ENCODE results near the gene GPHN. TPM values are rescaled to one million over a fixed set of nuclear protein-coding genes. Genes with fewer than 3 reads are reported as not detected.

Gene GPHN
- total and polyA plus RNA-seq, 2 of the 8 experiments (the other 6 are each of a cell fraction or from before 2014, with no cell fraction given), result 6.0 to 16.0 TPM

- TF ChIP-seq, protein P1, sequence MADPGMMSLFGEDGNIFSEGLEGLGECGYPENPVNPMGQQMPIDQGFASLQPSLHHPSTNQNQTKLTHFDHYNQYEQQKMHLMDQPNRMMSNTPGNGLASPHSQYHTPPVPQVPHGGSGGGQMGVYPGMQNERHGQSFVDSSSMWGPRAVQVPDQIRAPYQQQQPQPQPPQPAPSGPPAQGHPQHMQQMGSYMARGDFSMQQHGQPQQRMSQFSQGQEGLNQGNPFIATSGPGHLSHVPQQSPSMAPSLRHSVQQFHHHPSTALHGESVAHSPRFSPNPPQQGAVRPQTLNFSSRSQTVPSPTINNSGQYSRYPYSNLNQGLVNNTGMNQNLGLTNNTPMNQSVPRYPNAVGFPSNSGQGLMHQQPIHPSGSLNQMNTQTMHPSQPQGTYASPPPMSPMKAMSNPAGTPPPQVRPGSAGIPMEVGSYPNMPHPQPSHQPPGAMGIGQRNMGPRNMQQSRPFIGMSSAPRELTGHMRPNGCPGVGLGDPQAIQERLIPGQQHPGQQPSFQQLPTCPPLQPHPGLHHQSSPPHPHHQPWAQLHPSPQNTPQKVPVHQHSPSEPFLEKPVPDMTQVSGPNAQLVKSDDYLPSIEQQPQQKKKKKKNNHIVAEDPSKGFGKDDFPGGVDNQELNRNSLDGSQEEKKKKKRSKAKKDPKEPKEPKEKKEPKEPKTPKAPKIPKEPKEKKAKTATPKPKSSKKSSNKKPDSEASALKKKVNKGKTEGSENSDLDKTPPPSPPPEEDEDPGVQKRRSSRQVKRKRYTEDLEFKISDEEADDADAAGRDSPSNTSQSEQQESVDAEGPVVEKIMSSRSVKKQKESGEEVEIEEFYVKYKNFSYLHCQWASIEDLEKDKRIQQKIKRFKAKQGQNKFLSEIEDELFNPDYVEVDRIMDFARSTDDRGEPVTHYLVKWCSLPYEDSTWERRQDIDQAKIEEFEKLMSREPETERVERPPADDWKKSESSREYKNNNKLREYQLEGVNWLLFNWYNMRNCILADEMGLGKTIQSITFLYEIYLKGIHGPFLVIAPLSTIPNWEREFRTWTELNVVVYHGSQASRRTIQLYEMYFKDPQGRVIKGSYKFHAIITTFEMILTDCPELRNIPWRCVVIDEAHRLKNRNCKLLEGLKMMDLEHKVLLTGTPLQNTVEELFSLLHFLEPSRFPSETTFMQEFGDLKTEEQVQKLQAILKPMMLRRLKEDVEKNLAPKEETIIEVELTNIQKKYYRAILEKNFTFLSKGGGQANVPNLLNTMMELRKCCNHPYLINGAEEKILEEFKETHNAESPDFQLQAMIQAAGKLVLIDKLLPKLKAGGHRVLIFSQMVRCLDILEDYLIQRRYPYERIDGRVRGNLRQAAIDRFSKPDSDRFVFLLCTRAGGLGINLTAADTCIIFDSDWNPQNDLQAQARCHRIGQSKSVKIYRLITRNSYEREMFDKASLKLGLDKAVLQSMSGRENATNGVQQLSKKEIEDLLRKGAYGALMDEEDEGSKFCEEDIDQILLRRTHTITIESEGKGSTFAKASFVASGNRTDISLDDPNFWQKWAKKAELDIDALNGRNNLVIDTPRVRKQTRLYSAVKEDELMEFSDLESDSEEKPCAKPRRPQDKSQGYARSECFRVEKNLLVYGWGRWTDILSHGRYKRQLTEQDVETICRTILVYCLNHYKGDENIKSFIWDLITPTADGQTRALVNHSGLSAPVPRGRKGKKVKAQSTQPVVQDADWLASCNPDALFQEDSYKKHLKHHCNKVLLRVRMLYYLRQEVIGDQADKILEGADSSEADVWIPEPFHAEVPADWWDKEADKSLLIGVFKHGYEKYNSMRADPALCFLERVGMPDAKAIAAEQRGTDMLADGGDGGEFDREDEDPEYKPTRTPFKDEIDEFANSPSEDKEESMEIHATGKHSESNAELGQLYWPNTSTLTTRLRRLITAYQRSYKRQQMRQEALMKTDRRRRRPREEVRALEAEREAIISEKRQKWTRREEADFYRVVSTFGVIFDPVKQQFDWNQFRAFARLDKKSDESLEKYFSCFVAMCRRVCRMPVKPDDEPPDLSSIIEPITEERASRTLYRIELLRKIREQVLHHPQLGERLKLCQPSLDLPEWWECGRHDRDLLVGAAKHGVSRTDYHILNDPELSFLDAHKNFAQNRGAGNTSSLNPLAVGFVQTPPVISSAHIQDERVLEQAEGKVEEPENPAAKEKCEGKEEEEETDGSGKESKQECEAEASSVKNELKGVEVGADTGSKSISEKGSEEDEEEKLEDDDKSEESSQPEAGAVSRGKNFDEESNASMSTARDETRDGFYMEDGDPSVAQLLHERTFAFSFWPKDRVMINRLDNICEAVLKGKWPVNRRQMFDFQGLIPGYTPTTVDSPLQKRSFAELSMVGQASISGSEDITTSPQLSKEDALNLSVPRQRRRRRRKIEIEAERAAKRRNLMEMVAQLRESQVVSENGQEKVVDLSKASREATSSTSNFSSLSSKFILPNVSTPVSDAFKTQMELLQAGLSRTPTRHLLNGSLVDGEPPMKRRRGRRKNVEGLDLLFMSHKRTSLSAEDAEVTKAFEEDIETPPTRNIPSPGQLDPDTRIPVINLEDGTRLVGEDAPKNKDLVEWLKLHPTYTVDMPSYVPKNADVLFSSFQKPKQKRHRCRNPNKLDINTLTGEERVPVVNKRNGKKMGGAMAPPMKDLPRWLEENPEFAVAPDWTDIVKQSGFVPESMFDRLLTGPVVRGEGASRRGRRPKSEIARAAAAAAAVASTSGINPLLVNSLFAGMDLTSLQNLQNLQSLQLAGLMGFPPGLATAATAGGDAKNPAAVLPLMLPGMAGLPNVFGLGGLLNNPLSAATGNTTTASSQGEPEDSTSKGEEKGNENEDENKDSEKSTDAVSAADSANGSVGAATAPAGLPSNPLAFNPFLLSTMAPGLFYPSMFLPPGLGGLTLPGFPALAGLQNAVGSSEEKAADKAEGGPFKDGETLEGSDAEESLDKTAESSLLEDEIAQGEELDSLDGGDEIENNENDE (IDR thresholded peaks at IDR 0.05; ENCODE audit: insufficient replicate concordance, low read length), result no peak
- TF ChIP-seq SP4 (IDR thresholded peaks at IDR 0.05; ENCODE audit: low read length) (no peak), FOSL1 (IDR thresholded peaks at IDR 0.05; ENCODE audit: insufficient read depth, low read depth, low read length) (no peak), KDM1A (IDR thresholded peaks at IDR 0.05; ENCODE audit: borderline replicate concordance, low read length) (no peak), SIN3A (conservative IDR thresholded peaks at IDR 0.05 in 1 of 2, IDR thresholded peaks at IDR 0.05 in 1 of 2; ENCODE audit: low read depth in 1 of 2, low read length in 2 of 2) (no peak), SIX5 (IDR thresholded peaks at IDR 0.05; ENCODE audit: low read depth, low read length) (no peak), CHD2 (IDR thresholded peaks at IDR 0.05; ENCODE audit: low read length) (no peak), CHD1 (IDR thresholded peaks at IDR 0.05; ENCODE audit: low read depth, low read length) (no peak), EP300 (IDR thresholded peaks at IDR 0.05; ENCODE audit: borderline replicate concordance in 1 of 2, low read depth in 2 of 2, low read length in 2 of 2) (no peak), TBP (IDR thresholded peaks at IDR 0.05; ENCODE audit: low read depth, low read length) (no peak)
Observed at GRCh38 chr14:67019796-67020195, 511.8 kb downstream of the GPHN start (continued).

All from H1 (cell line).